Vagina (tissue), 2 donors: ENCODE results near the gene CHST11. TPM values are rescaled to one million over a fixed set of nuclear protein-coding genes. Genes with fewer than 3 reads are reported as not detected.
A peak's percentile ranks its signal among the peaks of the same experiment; 100 is the strongest.

Experiments
- DNase-seq, 2 donors: peaks; one replicate each; pipeline ENCODE4 v3.0.0-alpha.2; 2017; ENCODE audit errors: extremely low spot score in 2 of 2
- H3K27ac ChIP-seq: fragments of 200-600 bp; sonication (generic); one replicate; pipeline ENCODE4 v1.5.1; 2019
- H3K27me3 ChIP-seq: fragments of 200-600 bp; sonication (generic); one replicate; pipeline ENCODE4 v1.5.1; 2019
- H3K36me3 ChIP-seq, 2 donors: fragments of 200-600 bp; sonication (generic); one replicate each; pipeline ENCODE4 v1.5.1; 2017 to 2019
- H3K4me1 ChIP-seq: fragments of 200-600 bp; sonication (generic); one replicate; pipeline ENCODE4 v1.5.1; 2019
- H3K4me3 ChIP-seq, 2 donors: fragments of 200-600 bp; sonication (generic); 1 replicate in 1 of 2; 2 replicates in 1 of 2; pipeline ENCODE4 v1.5.1; 2016 to 2019
- H3K9me3 ChIP-seq: fragments of 200-600 bp; sonication (generic); one replicate; pipeline ENCODE4 v1.5.1; 2019
- POLR2A ChIP-seq, 2 donors: fragments of 450-650 bp; IDR thresholded peaks; one replicate each; pipeline ENCODE4 v1.6.1; 2017; ENCODE audit warnings: antibody characterized with exemption in 2 of 2, mild to moderate bottlenecking in 2 of 2, moderate library complexity in 2 of 2
- POLR2AphosphoS5 ChIP-seq, 2 donors: sonication (generic); formaldehyde crosslinking; IDR thresholded peaks; one replicate each; pipeline ENCODE4 v1.9.0; 2017; ENCODE audit warnings: antibody characterized with exemption in 2 of 2, mild to moderate bottlenecking in 2 of 2, low read depth in 1 of 2; ENCODE audit not compliant: insufficient read depth in 1 of 2
- intact Hi-C: fragments of 100-400 bp; cut with DNase I; formaldehyde crosslinking; loops from one replicate; pipeline ENCODE4 v1.15.1; 2023
- total RNA-seq: library from RNA; depleted of rRNA; stranded (reverse); fragments of >200 nt; gene quantifications from one replicate; pipeline ENCODE4 v1.2.3, GENCODE V29; 2016
- TF ChIP-seq, protein P1 (sequence below), 3 experiments: fragments of 450-650 bp in 2 of 3; fragments of 200-600 bp in 1 of 3; sonication (generic) in 1 of 3; IDR thresholded peaks; one replicate each; pipeline ENCODE4 v1.5.1; 2017 to 2019; ENCODE audit warnings: antibody characterized with exemption in 3 of 3, mild to moderate bottlenecking in 2 of 3, moderate library complexity in 2 of 3

CHST11 gene
- total RNA-seq, 1 donor from 2014 or later: 40.0 TPM

DNA sequence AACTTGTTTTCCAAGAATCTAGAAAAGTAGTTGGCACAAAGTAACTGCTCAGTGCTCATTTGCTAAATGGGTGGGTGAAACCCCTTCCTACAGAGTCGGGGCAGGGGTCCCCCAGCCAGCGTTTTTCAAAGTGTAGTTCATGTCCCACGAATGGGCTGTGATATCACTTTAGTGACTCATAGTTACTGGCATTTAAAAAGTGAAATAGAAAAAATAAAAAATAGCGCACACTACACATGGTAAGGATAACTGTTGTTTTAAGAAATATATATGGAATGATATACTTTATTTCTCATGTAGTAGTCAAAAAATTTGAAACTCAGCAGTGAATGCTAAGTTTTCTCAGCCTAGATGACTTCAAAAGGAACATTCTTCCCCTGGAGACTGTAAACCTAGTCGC lies 250.4 kb downstream of the CHST11 start:
- Histone ChIP-seq H3K27ac (no peak overlapping the region), H3K36me3 (no peaks in the 10 kb centered on the region), H3K4me1 (peaks cover 21% of the 10 kb centered on the region), H3K4me3 (no peak overlapping the region), H3K9me3 (no peaks in the 10 kb centered on the region), H3K27me3 (no peaks in the 10 kb centered on the region)
- TF ChIP-seq, protein P1, sequence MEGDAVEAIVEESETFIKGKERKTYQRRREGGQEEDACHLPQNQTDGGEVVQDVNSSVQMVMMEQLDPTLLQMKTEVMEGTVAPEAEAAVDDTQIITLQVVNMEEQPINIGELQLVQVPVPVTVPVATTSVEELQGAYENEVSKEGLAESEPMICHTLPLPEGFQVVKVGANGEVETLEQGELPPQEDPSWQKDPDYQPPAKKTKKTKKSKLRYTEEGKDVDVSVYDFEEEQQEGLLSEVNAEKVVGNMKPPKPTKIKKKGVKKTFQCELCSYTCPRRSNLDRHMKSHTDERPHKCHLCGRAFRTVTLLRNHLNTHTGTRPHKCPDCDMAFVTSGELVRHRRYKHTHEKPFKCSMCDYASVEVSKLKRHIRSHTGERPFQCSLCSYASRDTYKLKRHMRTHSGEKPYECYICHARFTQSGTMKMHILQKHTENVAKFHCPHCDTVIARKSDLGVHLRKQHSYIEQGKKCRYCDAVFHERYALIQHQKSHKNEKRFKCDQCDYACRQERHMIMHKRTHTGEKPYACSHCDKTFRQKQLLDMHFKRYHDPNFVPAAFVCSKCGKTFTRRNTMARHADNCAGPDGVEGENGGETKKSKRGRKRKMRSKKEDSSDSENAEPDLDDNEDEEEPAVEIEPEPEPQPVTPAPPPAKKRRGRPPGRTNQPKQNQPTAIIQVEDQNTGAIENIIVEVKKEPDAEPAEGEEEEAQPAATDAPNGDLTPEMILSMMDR (IDR thresholded peaks at IDR 0.05): no peak
- no peak for DNase-seq
- intact Hi-C loops: no loop called here

DNA sequence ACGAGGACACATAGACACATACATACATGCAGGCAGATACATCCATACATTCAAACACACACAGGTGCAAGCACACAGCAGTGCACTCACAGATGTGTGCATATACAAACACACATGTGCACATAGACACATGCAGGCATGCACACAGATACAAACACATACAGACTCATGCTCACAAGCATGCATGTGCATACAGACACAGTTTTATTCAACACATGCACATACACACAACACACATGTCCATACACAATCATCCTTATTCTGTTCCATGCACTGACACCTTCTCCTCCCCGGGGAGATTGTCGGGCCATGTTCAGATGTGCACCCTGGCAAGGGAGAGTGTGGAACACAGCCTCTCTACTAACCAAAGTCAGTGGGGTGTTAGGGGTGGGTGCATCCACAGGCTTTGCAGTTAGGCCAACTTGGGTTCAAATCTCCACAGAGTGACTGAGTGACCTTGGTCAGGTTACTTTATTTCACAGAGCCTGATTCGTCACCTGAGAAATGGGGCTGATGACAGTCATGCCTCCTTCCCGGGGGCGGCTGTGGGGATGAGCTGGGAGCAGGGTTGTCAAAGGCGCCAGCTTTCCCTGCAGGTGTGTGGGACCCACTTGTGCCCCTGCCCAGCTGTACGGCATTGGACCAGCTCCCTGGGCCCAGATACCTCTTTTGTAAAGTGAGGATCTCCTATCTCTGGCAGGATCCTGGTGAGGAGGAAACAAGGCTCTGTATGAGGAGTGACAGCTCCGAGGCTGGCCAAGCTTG lies 251.2 kb downstream of the CHST11 start:
- no peaks in the 10 kb centered on the region for H3K27me3 ChIP-seq
- DNase-seq: no peak
- H3K36me3 ChIP-seq: no peaks in the 10 kb centered on the region
- no peaks in the 10 kb centered on the region for H3K9me3 ChIP-seq
- intact Hi-C loops: no loop called here
- TF ChIP-seq, protein P1 (IDR thresholded peaks at IDR 0.05): no peak
- no peak for TF ChIP-seq POLR2A (IDR thresholded peaks at IDR 0.05)
- TF ChIP-seq POLR2AphosphoS5 (IDR thresholded peaks at IDR 0.05; ENCODE audit: insufficient read depth in 1 of 2, low read depth in 1 of 2): no peak
- peaks cover 26% of the 10 kb centered on the region for H3K4me1 ChIP-seq
- no peak overlapping the region for H3K4me3 ChIP-seq
- H3K27ac ChIP-seq: no peak overlapping the region

DNA sequence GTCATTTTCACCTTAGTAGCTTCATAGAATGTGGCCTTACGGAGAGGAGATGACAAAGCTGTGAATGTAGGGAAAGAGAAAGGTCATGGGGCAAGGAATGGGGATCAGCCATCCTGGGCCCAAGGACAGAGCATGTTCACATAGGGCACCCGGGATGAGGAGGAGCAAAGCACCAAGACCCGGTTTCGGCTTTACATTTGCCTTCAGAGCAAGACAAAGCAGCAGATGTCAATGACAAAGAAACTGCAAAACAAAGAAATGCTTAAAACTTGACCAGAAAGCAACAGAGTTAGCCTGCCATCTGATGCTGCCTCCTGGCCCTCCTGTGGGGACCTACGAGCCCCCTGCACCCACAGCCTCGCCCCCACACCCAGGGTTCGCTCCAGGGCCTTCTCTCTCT lies 252.1 kb downstream of the CHST11 start:
- DNase-seq: no peak
- H3K27me3 ChIP-seq: no peaks in the 10 kb centered on the region
- peaks cover 26% of the 10 kb centered on the region for H3K4me1 ChIP-seq
- no peaks in the 10 kb centered on the region for H3K36me3 ChIP-seq
- no peak overlapping the region for H3K27ac ChIP-seq
- H3K4me3 ChIP-seq: no peak overlapping the region
- TF ChIP-seq, protein P1 (IDR thresholded peaks at IDR 0.05): no peak
- TF ChIP-seq POLR2A (IDR thresholded peaks at IDR 0.05) (no peak), POLR2AphosphoS5 (IDR thresholded peaks at IDR 0.05; ENCODE audit: insufficient read depth in 1 of 2, low read depth in 1 of 2) (no peak)
- intact Hi-C loops: no loop called here
- H3K9me3 ChIP-seq: no peaks in the 10 kb centered on the region

DNA sequence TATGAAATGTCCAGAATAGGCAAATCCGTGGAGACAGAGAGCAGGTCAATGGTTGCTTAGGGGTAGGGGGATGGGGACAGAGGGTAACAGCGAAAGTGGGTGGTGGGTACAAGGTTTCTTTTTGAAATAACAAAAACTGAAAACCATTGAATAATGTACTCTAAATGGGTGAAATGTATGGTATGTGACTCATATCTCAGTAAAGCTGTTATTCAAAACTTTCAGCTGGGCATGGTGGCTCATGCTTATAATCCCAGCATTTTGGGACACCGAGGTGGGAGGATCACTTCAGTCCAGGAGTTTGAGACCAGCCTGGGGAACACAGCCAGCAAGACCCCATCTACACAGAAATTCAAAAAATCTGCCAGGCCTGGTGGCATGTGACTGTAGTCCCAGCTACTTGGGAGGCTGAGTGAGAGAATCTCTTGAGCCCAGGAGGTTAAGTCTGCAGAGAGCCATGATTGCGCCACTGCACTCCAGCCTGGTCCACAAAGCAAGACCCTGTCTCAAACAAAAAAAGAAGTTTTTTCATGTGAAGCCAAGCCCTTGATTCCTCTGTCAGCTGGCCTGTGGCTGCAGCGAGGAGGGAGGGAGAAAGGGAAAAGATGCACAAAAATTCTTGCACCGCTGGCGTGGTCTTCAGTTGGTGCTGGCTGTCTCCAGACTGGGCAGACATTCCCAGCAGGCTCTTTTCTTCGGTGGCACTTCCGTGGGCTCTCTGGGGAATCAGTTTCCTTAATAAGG lies 253.1 kb downstream of the CHST11 start:
- intact Hi-C loops: no loop called here
- Histone ChIP-seq H3K9me3 (no peaks in the 10 kb centered on the region), H3K27me3 (no peaks in the 10 kb centered on the region), H3K36me3 (no peaks in the 10 kb centered on the region), H3K27ac (peak overlapping the region; percentile 18), H3K4me3 (no peak overlapping the region), H3K4me1 (peaks cover 26% of the 10 kb centered on the region)
- DNase-seq: no peak
- TF ChIP-seq, protein P1 (IDR thresholded peaks at IDR 0.05): no peak
- no peak for TF ChIP-seq POLR2A (IDR thresholded peaks at IDR 0.05)
- no peak for TF ChIP-seq POLR2AphosphoS5 (IDR thresholded peaks at IDR 0.05; ENCODE audit: insufficient read depth in 1 of 2, low read depth in 1 of 2)
